Activated CD4-positive, alpha-beta T cell treated with anti-CD3 and anti-CD28 coated beads, Interleukin-2, Interleukin-6, amounts not matched to agents 100 ng/mL and 50 ng/mL, durations not matched to agents 16 hours and 8 hours (primary cell): ENCODE measurements around the gene MCTP1.
"Not testable (repeated sequence)": the region's sequence is repeated elsewhere in the genome, so short reads cannot be mapped to it uniquely, and the experiment has no call there.

Experiments
- DNase-seq: peaks from one replicate; pipeline ENCODE4 v3.0.0-alpha.2; 2020

The MCTP1 gene

GRCh38 chr5:95022967-95023695, 261.8 kb downstream of the MCTP1 start:
- DNase-seq: peak; percentile 36

- DNase-seq: no peak
Measured at GRCh38 chr5:95020345-95020744, 264.5 kb downstream of the MCTP1 start.

GRCh38 chr5:95018946-95019345, 265.9 kb downstream of the MCTP1 start:
- DNase-seq: no peak

DNA sequence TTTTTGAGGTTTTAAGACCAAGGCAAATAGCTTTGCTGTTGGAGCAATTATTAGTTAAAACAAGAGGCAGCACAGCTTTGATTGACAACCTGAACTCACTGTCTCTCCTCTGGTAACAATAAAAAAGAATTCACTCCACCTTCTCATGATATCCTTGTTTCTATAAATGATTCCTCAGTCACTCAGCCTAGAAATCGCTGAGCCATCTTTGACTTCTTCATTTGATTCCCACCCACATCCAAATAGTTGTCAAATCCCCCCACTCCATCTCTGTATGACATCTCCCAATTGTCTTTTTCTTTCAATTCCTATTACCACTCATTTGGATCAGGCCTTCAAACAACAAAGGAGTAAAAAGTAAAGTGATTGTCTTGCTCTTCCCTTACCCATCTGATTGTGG, 266.4 kb downstream of the MCTP1 start:
- DNase-seq: no peak

GRCh38 chr5:95009812-95010211, 275.1 kb downstream of the MCTP1 start:
- no peak for DNase-seq

- no peak for DNase-seq
Measured at GRCh38 chr5:95007921-95008597, 276.8 kb downstream of the MCTP1 start.

DNA sequence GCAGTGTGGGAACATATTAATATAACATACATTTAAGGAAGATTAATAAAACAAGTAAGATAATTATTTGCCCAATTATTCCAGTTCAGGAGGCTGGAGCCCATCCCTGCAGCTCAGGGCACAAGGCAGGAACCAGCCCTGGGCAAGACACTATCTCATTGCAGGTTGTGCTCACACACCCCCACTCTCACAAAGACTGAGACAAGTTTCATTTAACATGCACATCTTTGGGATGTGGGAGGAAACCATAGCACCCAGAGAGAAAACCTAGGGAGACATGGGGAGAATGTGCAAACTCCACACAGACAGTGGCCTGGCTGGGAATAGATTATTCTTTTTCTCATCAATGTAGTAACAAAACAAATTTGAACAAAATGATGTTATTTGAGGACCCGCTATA, 279.1 kb downstream of the MCTP1 start:
- DNase-seq: no peak

DNA sequence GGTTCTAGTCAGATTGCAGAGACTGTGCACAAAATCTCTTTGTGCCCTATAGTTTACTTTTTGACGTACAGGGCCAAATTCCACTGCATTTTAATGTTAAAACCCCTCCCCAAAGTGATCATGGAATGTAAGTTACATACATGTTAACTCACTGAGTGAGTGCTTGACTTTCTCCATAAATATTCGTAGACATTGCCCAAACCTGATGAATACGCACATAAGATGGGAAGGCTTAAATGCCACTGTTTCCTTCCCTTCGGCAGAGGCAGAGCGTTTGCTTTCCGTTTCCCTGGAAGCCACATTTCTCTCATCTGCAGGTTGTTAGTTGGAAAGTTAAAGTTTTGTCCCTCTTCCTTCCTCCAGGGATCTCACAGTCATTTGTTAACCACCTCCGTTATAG, 286.2 kb downstream of the MCTP1 start:
- DNase-seq: no peak

DNA sequence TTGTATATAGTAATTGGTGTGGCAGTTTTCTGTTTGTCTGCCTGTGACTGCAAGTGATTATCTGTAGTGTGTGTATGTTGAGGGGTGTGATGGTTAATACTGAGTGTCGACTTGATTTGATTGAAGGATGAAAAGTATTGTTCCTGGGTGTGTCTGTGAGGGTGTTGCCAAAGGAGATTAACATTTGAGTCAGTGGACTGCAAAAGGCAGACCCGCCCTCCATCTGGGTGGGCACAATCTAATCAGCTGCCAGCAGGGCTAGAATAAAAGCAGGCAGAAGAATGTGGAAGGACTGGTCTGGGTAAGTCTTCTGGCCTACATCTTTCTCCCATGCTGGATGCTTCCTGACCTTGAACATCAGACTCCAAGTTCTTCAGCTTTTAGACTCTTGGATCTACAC, 290.4 kb downstream of the MCTP1 start:
- DNase-seq: not testable (repeated sequence)

DNA sequence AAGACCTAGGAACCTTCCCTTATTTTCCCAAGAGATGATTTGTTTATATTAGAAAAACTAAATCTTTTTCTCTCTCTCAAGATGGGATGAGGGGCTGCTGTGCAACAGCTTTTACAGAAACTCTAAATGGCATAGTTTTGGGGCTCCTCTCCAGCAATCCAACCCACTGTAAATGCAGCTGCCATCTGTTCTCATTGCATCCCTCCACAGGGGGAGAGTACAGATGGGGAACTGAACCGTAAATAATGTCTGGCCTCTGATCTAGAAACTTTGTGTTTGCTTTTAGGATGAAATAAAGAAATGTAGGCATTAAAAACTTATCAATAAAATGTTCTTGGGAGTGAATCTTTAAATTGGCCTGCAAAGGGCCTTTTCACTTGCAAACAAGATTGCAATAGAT, 291.4 kb downstream of the MCTP1 start:
- no peak for DNase-seq

- no peak for DNase-seq
Measured at GRCh38 chr5:94992325-94992724, 292.6 kb downstream of the MCTP1 start.

GRCh38 chr5:94983861-94984535, 300.9 kb downstream of the MCTP1 start:
- no peak for DNase-seq

- no peak for DNase-seq
Measured at GRCh38 chr5:94977437-94977836, 307.5 kb downstream of the MCTP1 start.

DNA sequence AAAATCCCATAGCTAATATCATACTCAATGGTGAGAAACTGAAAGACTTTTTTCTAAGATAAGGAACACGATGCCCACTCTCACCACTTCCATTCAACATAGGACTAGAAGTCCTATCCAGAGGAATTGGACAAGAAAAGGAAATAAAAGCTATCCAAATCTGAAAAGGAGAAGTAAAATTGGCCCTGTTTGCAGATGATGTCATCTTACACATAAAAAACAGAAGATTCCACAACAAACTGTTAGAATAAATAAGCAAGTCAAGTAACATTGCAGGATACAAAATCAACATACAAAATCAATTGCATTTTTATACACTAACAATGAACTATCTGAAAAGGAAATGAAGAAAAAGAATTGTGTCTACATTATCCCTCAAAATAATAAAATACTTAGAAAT, 308.0 kb downstream of the MCTP1 start:
- DNase-seq: no peak

DNA sequence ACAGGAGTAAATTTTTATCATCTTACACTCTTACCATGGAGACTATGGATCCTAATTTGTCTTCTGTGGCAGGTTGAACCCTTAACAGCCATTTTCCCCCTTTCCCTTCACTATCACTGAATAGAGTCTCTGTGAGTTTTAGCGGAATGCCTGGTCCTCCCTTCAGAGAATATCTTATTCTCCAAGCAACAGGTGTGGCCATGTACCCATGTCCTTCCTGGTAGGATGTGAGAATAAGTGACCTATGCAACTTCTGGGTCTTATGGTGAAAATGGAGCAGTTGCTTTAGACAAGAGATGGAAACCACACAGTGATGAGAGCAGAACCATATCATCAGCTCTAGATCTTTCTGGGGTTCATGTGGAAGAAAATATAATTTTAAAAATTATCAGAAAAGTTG, 312.6 kb downstream of the MCTP1 start:
- DNase-seq: no peak

- no peak for DNase-seq
Measured at GRCh38 chr5:94969174-94969573, 315.7 kb downstream of the MCTP1 start.

DNA sequence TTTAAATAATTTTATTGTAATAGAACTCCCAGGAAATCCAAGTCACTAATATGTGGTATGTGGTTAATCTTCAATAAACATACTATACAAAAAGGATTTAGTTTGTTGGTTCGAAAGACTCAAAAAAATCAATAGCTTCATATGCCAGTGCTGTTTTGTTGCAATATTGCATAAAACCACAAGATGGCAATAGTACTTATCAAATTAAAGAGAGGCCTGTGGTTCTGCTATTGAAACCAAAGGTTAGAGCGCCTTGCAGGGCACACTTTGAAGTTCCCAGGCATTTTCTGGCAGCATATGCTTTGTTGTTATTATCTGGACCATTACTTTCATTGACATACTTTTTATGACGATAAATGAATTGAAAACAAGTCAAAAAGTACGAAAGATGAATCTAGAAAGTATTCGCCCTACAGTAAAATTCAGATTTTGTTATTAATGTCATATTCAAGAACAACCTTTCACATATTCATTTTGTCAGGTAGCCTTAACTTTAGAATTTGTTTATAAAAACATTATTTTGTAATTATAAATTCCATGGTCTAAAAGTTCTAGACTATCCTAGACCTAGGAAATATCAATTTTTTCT, 316.3 kb downstream of the MCTP1 start:
- DNase-seq: peak; percentile 65

- DNase-seq: no peak
Measured at GRCh38 chr5:94967525-94967924, 317.4 kb downstream of the MCTP1 start.

DNA sequence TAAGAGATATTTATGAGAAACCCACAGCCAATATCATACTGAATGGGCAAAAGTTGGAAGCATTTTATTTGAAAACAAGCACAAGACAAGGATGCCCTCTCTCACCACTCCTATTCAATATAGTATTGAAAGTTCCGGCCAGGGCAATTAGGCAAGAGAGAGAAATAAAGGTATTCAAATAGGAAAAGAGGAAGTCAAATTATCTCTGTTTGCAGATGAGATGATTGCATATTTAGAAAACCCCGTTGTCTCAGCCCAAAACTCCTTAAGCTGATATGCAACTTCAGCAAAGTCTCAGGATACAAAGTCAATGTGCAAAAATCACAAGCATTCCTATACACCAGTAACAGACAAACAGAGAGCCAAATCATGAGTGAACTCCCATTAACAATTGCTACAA, 325.6 kb downstream of the MCTP1 start:
- not testable (repeated sequence) for DNase-seq

DNA sequence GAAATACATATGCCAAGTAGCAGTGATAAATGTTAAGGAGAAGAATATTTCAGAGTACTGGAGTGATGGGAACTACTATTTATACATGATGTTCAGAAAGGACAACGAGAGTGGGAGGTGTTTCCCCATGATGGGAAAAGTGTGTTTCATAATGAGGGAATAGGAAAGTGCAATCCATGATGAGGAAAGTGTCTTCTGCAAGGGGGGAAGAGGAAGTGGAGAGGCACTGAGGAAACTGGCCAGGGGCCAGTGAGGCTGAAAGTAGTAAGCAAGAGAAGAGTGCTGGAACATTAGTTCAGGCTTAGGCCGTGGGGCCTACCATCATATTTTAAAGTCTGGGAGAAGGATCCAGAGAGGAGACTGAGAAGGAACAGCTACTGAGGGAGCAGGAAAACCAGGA, 339.2 kb downstream of the MCTP1 start:
- DNase-seq: no peak

- no peak for DNase-seq
Measured at GRCh38 chr5:94944160-94944559, 340.7 kb downstream of the MCTP1 start.

DNA sequence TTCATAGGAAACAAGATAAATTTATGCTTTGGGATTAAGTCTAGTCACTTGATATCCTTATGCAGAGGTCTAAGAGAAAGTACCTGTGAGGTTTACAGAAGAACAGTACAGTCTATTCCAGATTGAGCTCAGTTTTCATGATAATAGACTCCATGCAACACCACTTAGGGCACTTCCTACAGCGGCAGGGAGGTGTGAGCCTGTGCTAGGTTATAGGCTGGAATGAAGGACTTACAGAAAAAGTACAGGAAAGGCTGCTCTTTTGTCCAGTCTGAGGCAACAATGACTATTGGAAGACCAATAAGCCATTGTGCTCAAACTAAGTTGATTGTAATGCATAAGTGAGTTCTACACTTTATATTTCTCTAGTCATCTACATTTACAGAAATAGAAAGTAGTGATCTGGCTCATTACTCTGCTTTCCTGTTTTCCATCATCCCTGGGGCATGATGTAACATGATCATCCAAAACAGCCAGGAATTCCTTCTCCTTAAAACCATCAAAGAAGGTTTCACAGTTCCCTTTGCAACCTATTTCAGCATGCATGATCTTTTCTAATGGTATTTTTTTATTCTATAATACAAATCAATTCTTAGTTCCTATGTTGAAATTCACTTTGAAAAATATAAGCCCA, 343.7 kb downstream of the MCTP1 start:
- no peak for DNase-seq

DNA sequence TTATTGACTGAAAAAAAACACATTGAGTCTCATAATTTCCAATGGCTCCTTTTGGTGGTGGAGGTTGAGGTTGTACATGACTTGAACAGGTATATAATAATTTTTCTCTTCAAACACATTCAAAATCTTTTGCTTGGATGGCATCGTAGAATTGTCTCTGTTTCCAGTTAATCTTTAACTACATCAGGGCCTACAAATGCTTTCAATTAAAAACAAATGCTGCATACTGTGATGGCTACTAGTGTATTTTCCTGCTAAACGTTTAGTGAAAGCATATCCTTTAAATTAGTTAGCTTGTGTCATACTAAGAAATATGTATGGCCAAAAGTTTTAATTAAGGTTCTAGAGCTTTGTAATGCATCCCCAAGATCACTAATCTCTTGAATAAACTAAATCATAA, 352.6 kb downstream of the MCTP1 start:
- DNase-seq: no peak
